ENCODE results near the gene APOBEC3A. TPM values are rescaled to one million over a fixed set of nuclear protein-coding genes. Genes with fewer than 3 reads are reported as not detected.

APOBEC3A gene
- total RNA-seq, 2 donors from 2014 or later, result 3.3 TPM; not detected in 1

Other genes with a start within 250 kb of the APOBEC3A start
- gene SUN2, start 201.6 kb upstream of the APOBEC3A start, total RNA-seq, result 100 to 1,000 TPM; 203 to 215 TPM
- 10 to 100 TPM in 1 of 2 donors, 1 to 10 TPM in 1; 9.0 to 11.0 TPM for gene DNAL4, start 163.5 kb upstream of the APOBEC3A start, total RNA-seq
- 1 to 10 TPM; 1.3 to 1.5 TPM for gene NPTXR, start 113.6 kb upstream of the APOBEC3A start, total RNA-seq
- 100 to 1,000 TPM in 1 of 2 donors, 10 to 100 TPM in 1; 95.2 to 137 TPM for gene CBX6, start 85.4 kb upstream of the APOBEC3A start, total RNA-seq
- 10 to 100 TPM in 1 of 2 donors, under 1 TPM in 1; 0.64 to 12.4 TPM for gene APOBEC3B, start 24.7 kb downstream of the APOBEC3A start, total RNA-seq
- gene APOBEC3C, start 56.6 kb downstream of the APOBEC3A start, total RNA-seq, result 100 to 1,000 TPM in 1 of 2 donors, 10 to 100 TPM in 1; 78.5 to 103 TPM
- 10 to 100 TPM; 37.6 to 40.1 TPM for gene APOBEC3D, start 63.5 kb downstream of the APOBEC3A start, total RNA-seq
- gene APOBEC3F, start 83.3 kb downstream of the APOBEC3A start, total RNA-seq, result 10 to 100 TPM; 21.7 to 31.6 TPM
- 100 to 1,000 TPM; 105 to 169 TPM for gene APOBEC3G, start 119.7 kb downstream of the APOBEC3A start, total RNA-seq
- gene APOBEC3H, start 139.6 kb downstream of the APOBEC3A start, total RNA-seq, result 1 to 10 TPM; 6.2 to 6.9 TPM
- 10 to 100 TPM in 1 of 2 donors, 1 to 10 TPM in 1; 4.9 to 11.1 TPM for gene CBX7, start 195.1 kb downstream of the APOBEC3A start, total RNA-seq